Neural progenitor cell (in vitro differentiated cells): Measurements from ENCODE around the gene PEX12.

Source experiments
- EZH2phosphoT487 ChIP-seq: fragments of 200-600 bp; sonication (generic); IDR thresholded peaks from 2 replicates; pipeline ENCODE4 v1.6.1; 2017; ENCODE audit warnings: antibody characterized with exemption
- TF ChIP-seq, protein P1 (sequence below): fragments of 200-600 bp; sonication (generic); IDR thresholded peaks from 2 replicates; pipeline ENCODE4 v1.5.1; 2017; ENCODE audit warnings: antibody characterized with exemption, mild to moderate bottlenecking

GRCh38 chr17:35531160-35531559, 47.2 kb downstream of the PEX12 start:
- TF ChIP-seq, protein P1, sequence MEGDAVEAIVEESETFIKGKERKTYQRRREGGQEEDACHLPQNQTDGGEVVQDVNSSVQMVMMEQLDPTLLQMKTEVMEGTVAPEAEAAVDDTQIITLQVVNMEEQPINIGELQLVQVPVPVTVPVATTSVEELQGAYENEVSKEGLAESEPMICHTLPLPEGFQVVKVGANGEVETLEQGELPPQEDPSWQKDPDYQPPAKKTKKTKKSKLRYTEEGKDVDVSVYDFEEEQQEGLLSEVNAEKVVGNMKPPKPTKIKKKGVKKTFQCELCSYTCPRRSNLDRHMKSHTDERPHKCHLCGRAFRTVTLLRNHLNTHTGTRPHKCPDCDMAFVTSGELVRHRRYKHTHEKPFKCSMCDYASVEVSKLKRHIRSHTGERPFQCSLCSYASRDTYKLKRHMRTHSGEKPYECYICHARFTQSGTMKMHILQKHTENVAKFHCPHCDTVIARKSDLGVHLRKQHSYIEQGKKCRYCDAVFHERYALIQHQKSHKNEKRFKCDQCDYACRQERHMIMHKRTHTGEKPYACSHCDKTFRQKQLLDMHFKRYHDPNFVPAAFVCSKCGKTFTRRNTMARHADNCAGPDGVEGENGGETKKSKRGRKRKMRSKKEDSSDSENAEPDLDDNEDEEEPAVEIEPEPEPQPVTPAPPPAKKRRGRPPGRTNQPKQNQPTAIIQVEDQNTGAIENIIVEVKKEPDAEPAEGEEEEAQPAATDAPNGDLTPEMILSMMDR: no peak
- TF ChIP-seq EZH2phosphoT487: no peak
